Mesodermal cell (in vitro differentiated cells): ENCODE data around the gene FAM13A.
"Not testable (repeated sequence)": the region's sequence is repeated elsewhere in the genome, so short reads cannot be mapped to it uniquely, and the experiment has no call there.

Experiments used
- H3K27ac ChIP-seq: 2 replicates; pipeline ENCODE4 v1.7.0; 2013; ENCODE audit warnings: mild to moderate bottlenecking, low read depth, low read length, moderate library complexity; ENCODE audit not compliant: severe bottlenecking
- H3K36me3 ChIP-seq: 2 replicates; pipeline ENCODE4 v1.7.1; 2013; ENCODE audit warnings: mild to moderate bottlenecking, low read length, moderate library complexity; ENCODE audit not compliant: control insufficient read depth, insufficient read depth
- H3K4me1 ChIP-seq: one replicate; pipeline ENCODE4 v1.7.1; 2013; ENCODE audit warnings: mild to moderate bottlenecking, low read length; ENCODE audit not compliant: insufficient read depth, control insufficient read depth, poor library complexity, severe bottlenecking
- H3K4me3 ChIP-seq: 2 replicates; pipeline ENCODE4 v1.7.0; 2013; ENCODE audit warnings: low read length, control low read depth, mild to moderate bottlenecking; ENCODE audit not compliant: insufficient read depth, poor library complexity, severe bottlenecking; ENCODE audit errors: extremely low read depth
- H3K9me3 ChIP-seq: 2 replicates; pipeline ENCODE4 v1.7.1; 2013; ENCODE audit warnings: mild to moderate bottlenecking, low read length, moderate library complexity; ENCODE audit not compliant: control insufficient read depth
- WGBS, 2 experiments: methylation state at CpG; one replicate each; pipeline ENCODE4 v1.1.5; 2013; ENCODE audit warnings: missing lambda C conversion rate in 2 of 2; ENCODE audit not compliant: insufficient coverage in 2 of 2; 5-methylcytosine and 5-hydroxymethylcytosine counted together

The FAM13A gene

GRCh38 chr4:88853583-88853982, 203.4 kb downstream of the FAM13A start:
- H3K4me3 ChIP-seq, H3K27ac ChIP-seq, H3K4me1 ChIP-seq, H3K36me3 ChIP-seq, H3K9me3 ChIP-seq: not testable (repeated sequence)
- 88 to 89% methylated on average over 3 of the region's 3 CpGs for WGBS, 2 experiments

GRCh38 chr4:88846206-88846790, 210.7 kb downstream of the FAM13A start:
- H3K4me3 ChIP-seq: no peak overlapping the region
- no peaks in the 10 kb centered on the region for H3K9me3 ChIP-seq
- WGBS, 2 experiments: 93 to 100% methylated on average over 1 to 2 of the region's 4 CpGs
- H3K27ac ChIP-seq: no peak overlapping the region
- no peaks in the 10 kb centered on the region for H3K4me1 ChIP-seq
- no peaks in the 10 kb centered on the region for H3K36me3 ChIP-seq

GRCh38 chr4:88843067-88843685, 213.8 kb downstream of the FAM13A start:
- no peak overlapping the region for H3K4me3 ChIP-seq
- no peaks in the 10 kb centered on the region for H3K36me3 ChIP-seq
- H3K27ac ChIP-seq: no peak overlapping the region
- H3K9me3 ChIP-seq: no peaks in the 10 kb centered on the region
- H3K4me1 ChIP-seq: no peaks in the 10 kb centered on the region
- WGBS, 2 experiments: 33 to 92% methylated on average over 1 to 2 of the region's 8 CpGs

- no peaks in the 10 kb centered on the region for H3K4me1 ChIP-seq
- H3K9me3 ChIP-seq: no peaks in the 10 kb centered on the region
- no CpG with 5 or more reads among the region's 4 CpGs for WGBS, 2 experiments
- no peak overlapping the region for H3K27ac ChIP-seq
- H3K4me3 ChIP-seq: no peak overlapping the region
- no peaks in the 10 kb centered on the region for H3K36me3 ChIP-seq
Measured at GRCh38 chr4:88841635-88842034, 215.3 kb downstream of the FAM13A start.

- Histone ChIP-seq H3K27ac (no peak overlapping the region), H3K4me3 (no peak overlapping the region), H3K9me3 (no peaks in the 10 kb centered on the region), H3K36me3 (no peaks in the 10 kb centered on the region), H3K4me1 (no peaks in the 10 kb centered on the region)
Measured at GRCh38 chr4:88836216-88836615, 220.8 kb downstream of the FAM13A start.

GRCh38 chr4:88831031-88831430, 226.0 kb downstream of the FAM13A start:
- Histone ChIP-seq H3K36me3 (no peaks in the 10 kb centered on the region), H3K9me3 (no peaks in the 10 kb centered on the region)
- WGBS, 2 experiments: 100% methylated on average over 2 to 3 of the region's 4 CpGs

GRCh38 chr4:88830598-88830997, 226.4 kb downstream of the FAM13A start:
- Histone ChIP-seq H3K27ac (no peak overlapping the region), H3K9me3 (no peaks in the 10 kb centered on the region), H3K36me3 (no peaks in the 10 kb centered on the region), H3K4me3 (no peak overlapping the region), H3K4me1 (no peaks in the 10 kb centered on the region)
- WGBS, 2 experiments: no CpG with 5 or more reads among the region's 2 CpGs

More at GRCh38 chr4:88831031-88831430, 226.0 kb downstream of the FAM13A start:
- H3K4me3 ChIP-seq: no peak overlapping the region
- no peak overlapping the region for H3K27ac ChIP-seq
- no peaks in the 10 kb centered on the region for H3K4me1 ChIP-seq

GRCh38 chr4:88828842-88829571, 228.0 kb downstream of the FAM13A start:
- H3K4me3 ChIP-seq: no peak overlapping the region
- H3K9me3 ChIP-seq: no peaks in the 10 kb centered on the region
- peaks cover 3% of the 10 kb centered on the region for H3K4me1 ChIP-seq
- no peaks in the 10 kb centered on the region for H3K36me3 ChIP-seq
- 40 to 50% methylated on average over 1 of the region's 1 CpG for WGBS, 2 experiments
- H3K27ac ChIP-seq: no peak overlapping the region

GRCh38 chr4:88827442-88827841, 229.5 kb downstream of the FAM13A start:
- WGBS, 2 experiments: 80 to 100% methylated on average over 2 of the region's 2 CpGs
- no peaks in the 10 kb centered on the region for H3K9me3 ChIP-seq
- H3K4me3 ChIP-seq: no peak overlapping the region
- no peak overlapping the region for H3K27ac ChIP-seq
- no peaks in the 10 kb centered on the region for H3K36me3 ChIP-seq
- H3K4me1 ChIP-seq: peaks cover 4% of the 10 kb centered on the region

- Histone ChIP-seq H3K27ac (no peak overlapping the region), H3K9me3 (no peaks in the 10 kb centered on the region), H3K36me3 (no peaks in the 10 kb centered on the region), H3K4me3 (no peak overlapping the region), H3K4me1 (peaks cover 4% of the 10 kb centered on the region)
- 86 to 89% methylated on average over 2 of the region's 2 CpGs for WGBS, 2 experiments
Measured at GRCh38 chr4:88826771-88827170, 230.2 kb downstream of the FAM13A start.

- Histone ChIP-seq H3K4me3 (no peak overlapping the region), H3K27ac (no peak overlapping the region), H3K4me1 (peaks cover 4% of the 10 kb centered on the region), H3K9me3 (no peaks in the 10 kb centered on the region), H3K36me3 (no peaks in the 10 kb centered on the region)
- WGBS, 2 experiments: 92 to 93% methylated on average over 1 to 2 of the region's 2 CpGs
Measured at GRCh38 chr4:88825931-88826330, 231.1 kb downstream of the FAM13A start.
